OCI-M2 (cell line): ENCODE data around the gene JAM2.
"Not testable (repeated sequence)": the region's sequence is repeated elsewhere in the genome, so short reads cannot be mapped to it uniquely, and the experiment has no call there.

Source experiments
- DNase-seq: peaks from one replicate; lab custom pipeline; 2025; ENCODE audit not compliant: unreplicated experiment; lab: John Stamatoyannopoulos, UW

The JAM2 gene, protein sequence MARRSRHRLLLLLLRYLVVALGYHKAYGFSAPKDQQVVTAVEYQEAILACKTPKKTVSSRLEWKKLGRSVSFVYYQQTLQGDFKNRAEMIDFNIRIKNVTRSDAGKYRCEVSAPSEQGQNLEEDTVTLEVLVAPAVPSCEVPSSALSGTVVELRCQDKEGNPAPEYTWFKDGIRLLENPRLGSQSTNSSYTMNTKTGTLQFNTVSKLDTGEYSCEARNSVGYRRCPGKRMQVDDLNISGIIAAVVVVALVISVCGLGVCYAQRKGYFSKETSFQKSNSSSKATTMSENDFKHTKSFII

DNA sequence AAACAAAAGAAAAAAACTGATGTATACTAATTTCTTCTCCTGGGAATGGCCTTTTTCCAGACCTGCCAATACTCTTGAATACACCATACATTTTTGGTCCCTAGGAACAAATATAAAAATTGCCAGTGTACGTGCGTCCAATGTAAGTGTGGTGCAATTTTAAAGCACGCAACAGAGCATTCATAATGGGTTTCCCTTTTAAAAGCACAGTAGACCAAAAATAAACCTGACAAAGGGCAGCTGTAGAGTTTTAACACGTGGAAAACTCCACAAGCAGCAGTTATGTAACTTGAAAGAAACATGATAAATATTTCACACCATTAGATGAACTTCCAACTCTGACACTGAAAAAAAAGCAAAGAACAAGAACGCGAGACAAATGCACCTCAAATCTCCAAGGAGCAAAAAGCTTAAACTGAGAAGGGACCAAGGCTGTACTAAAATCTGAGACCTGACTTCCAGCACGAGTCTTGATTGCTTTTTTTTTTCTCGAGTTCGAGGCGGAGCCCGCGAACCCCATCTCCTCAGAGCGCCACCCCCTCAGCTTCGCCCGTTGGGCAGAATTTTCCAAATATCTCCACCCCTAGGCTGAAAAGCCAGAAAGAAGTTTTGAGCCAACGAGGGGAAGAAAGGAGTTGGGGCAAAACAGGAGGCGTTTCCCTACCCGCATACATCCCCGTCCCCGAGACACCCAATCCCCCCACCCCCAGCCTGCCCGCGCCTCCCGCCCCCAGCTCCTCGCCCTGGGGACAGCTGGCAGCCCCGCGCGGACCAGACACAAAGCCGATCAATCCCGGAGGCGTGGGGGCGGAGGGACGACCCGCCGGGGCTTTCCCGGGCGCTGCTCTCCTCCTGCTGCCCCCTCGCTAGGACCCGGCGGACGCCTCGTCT lies at the start of gene JAM2:
Gene JAM2 (plus strand): TSS at position 599 of the 891 bp plus-strand sequence. CDS start 564 bp downstream, outside the sequence.
- DNase-seq, result no peak

DNA sequence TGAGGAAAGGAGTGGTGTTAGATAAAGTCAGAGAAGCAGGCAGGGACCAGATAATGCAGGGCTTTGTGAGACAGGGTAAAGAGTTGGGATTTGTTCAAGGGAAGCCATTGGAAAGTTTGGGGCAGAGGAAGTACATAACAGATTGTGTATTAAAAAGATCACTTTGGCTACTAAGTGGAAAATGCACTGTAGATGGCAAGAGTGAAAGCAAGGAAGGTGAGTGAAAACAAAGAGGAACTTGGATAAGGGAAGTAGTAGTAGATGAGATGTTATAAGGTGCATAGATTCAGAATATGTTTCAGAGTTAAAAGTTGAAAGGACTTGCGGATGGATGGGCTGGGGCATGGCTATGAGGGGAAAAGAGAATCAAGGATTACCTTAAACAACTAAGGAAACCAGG lies 49.2 kb upstream of the JAM2 start:
- DNase-seq, result no peak

DNA sequence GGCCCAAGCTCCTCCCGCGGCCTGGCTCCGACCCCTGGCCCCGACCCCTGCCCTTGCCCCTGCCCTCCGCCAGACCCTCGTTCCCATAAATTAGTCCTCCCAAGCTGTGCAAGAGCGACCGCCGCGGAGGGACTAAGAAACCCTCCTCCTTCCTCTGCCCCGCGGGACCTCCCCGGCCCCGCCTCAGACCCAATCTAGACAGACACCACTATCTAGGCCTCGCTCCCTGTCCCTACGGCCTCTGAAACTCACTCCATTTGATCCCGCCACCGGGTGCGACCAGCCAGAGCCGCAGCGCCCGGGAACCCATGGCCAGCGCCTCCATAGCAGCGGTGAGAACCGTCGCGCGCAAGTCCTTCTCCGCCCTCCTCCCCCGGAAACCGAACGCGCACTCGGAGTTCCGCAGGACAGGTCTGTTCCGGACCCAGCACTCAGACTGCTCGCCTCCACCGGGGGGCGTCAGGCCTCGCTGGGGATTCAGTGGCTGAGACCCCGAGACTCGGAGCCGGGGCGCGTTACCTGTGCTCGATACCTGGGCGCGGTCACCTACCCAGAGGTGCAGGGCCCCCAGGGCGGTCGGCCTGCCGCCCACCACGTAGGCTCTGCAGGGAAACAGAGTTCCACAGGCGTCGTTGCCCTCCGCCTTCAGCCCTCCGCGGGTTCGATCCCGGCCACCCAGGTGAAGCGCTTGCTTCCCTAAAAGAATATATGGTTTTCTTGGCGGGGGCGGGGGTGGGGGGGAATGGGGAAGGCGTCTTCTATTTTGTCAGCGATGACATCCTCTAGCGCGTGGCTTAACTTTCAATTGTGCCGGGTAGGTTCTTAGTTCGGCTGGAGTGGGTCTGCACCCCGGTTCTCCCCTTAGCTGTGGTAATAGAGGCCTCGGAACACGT lies 31.7 kb upstream of the JAM2 start, which contains the start of gene MRPL39:
Gene MRPL39 (minus strand): TSS at position 331 of the 893 bp plus-strand sequence. CDS start 6 bp downstream, at position 325.
- DNase-seq, result no peak

DNA sequence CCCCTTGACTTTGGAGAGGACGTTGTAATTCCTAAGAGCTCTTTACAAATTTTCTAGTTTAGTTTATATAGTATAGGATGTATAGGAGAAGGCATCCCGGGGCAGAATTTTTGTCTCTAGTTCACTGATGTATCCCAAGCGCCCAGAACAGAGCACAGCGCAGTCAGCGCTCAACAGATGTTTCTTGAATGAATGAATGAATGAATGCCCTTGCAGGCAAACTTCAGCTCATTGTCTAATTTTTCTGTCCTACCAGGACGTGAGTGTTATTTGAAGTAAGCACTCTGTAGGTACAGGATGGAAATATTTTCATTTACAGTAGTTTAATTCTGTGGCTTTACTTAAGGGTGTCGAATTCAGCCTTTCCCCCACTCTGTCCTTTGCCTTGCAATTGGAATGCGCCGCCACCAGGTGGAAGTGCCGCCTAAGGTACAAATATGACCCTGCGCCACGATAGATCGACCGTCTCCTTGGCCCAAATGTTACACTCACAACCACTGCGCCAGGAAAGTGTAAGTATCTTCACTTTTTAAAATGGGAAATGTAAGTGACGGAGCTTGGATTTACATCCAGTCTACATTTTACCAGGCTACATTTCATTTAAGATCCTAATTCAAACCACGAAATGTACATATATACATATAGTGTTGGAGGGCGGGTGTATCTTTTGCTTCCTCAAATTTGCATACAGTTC lies 30.9 kb upstream of the JAM2 start:
- DNase-seq, result no peak

DNA sequence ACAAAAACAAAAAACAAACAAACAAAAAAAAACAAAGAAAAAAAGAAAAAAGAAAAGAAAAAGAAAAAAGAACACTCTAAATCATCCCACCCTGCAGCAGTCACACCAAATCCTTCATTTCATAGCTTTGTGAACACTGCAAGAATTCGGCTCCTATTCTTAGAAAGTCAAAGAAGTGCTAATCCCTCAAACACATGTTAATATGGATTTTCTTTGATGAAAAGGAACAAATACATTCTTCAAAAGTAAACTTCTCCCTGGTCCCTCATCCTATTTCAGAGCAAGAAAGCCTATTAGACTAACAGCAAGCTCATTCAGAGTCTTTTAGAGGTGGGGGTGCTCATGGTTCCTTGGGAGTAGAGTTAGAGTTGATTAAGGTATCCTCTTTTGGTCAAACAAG lies 24.6 kb upstream of the JAM2 start:
- no peak for DNase-seq

DNA sequence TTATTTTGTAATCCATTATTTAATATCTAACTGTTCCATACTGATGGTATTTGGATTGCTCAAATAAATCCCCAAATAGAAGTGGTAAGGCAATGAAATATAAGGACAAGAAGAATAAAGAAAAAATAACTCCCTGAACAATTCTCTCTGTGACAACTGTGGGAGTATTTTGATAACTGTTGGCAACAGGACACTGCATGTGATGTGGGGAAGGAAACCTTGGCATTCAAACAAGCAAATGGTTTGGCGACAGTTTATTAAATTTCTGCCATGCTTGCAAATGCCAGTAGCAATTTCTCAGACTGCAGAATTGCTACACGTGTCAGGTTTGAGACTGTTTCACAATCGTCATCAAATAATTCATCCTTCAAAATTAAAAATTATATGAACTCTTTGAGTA lies 23.2 kb upstream of the JAM2 start:
- DNase-seq, result no peak

DNA sequence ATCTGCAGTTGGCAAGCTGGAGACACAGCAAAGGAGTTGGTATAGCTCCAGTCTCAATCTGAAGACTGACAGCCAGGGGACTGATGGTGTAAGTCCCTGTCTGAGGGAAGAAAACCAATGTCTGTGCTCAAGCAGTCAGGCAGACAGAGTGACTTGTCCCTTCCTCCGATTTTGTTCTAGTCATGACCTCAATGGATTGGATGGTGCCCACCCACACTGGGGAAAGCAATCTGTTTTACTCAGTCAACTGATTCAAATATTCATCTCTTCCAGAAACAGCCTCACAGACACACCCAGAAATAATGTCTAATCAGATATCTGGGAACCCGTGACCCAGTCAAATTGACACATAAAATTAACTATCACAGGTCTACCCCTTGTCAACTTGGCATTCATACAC lies 19.9 kb upstream of the JAM2 start:
- no peak for DNase-seq

DNA sequence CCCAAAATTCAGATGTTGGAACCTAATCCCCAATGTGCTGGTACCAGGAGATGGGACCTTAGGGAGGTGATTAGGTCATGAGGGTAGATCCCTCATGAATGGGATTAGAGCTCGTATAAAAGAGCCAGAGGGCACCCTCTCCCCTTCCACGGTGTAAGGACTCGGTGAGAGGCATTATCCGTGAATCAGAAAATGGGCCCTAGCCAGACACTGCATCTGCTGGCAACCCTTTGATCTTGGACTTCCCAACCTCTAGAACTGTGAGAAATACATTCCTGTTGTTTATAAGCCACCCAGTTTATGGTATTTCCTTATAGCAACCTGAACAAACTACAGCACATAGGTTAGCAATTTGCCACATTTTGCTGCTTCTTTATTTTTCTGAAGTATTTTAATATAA lies 14.5 kb upstream of the JAM2 start:
- no peak for DNase-seq

DNA sequence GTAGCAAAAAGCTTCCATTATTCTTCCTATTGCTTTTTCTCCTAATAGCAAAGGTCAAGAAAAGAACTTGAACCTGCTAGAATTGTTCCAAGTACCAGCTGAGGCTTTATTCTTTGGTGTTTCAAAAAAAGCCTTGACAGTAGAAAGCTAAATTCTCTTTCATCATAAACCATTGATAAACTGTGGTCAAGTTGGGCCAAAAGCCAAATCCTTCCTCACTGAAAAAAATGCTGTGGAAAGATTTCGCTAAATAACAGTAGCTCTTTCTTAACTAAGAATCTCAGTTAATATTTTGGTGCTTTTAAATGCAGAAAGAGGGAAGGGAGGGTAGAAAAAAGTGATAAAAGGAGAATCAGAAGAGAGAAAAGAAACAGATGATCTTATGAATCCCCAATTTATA lies 14.0 kb upstream of the JAM2 start:
- no peak for DNase-seq

DNA sequence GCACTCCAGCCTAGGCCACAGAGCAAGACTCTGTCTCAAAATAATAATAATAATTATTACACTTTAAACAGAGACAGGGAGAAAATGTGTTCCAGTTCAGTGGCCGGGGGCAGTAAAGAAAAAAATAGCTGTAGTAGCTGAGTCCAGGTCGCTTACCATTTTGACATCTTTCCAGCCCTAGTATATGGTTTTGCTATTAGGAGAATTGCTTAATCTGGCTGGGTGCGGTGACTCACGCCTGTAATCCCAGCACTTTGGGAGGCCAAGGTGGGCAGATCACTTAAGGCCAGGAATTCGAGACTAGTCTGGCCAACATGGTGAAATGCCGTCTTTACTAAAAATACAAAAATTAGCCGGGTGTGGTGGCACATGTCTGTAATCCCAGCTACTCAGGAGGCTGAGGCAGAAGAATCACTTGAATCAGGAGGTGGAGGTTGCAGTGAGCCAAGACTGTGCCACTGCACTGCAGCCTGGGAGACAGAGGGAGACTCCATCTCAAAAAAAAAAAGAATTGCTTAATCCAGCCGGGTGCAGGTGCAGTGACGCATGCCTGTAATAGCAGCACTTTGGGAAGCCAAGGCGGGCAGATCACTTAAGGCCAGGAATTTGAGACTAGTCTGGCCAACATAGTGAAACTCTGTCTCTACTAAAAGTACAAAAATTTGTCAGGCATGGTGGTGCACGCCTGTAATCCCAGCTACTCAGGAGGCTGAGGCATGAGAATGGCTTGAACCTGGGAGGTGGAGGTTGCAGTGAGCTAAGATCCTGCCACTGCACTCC lies 13.1 kb upstream of the JAM2 start:
- not testable (repeated sequence) for DNase-seq

DNA sequence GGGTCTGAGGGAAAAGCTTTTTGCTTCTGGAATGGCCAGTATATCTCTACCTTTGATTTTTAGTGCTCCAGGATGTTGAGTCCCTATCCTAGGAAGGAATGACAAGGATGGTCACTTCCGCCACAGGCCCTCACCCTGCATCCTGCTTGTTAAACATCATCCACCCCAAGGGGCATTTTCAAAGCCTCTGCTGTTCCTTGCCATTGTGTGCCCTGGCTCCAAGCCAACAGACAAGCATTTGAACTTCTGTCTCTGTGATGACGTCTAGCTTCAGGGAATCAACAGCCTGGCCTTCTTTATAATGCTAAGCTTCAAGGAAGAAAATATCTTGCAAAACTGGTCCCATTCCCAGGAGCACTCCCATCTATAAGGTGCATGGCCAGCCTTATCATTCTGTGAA lies 12.3 kb upstream of the JAM2 start:
- DNase-seq, result no peak

DNA sequence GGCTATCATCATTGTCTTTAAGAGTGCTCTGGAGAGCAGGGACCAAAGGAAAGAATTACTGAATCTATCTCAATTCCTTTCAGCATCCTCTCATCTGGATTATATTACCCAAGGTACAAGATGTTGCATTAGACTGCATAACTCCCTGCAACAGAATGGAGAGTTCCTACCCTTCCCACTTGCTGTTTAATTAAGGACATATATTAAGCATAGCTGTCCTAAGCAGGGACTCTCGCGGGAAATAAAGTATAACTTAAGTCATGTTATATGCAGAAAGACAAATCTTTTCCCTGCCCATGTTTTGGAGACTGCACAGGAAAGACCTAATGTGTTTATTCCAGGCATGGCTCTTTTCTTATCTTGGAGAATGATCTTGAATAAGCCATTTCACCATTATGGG lies 6.8 kb upstream of the JAM2 start:
- no peak for DNase-seq

DNA sequence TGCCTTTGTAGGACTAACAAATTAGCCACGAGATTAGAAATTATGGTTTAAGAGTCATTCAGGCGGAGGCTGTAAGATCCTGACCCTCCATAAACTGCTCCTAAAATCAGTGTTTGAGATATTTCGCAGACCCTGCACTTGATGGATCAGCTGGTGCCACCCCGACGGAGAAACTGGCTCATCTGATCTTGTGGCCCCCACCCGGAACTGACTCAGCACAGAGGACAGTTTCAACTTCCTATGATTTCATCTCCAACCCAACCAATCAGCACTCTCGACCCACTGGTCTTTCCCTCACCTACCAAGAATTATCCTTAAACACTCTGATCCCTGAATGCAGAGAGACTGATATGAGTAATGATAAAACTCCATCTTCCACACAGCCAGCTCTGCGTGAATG lies 3.7 kb upstream of the JAM2 start:
- DNase-seq, result no peak

DNA sequence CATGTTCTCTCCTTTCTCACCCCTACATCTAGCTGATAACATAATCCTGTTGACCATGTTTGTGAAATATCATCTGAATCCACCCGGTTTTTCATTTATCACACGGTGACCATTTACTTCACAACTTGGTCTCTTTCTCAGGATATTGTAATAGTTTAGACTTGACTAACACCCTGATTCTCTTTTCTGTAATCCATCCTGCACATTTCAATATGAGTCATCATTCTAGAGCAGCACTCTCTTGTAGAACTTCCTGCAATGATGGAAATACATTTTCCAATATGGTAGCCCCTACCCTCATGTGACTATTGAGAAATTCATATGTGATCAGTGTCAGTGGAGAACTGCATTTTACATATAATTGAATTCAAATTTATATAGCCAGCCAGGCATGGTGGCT lies 2.3 kb upstream of the JAM2 start:
- no peak for DNase-seq

DNA sequence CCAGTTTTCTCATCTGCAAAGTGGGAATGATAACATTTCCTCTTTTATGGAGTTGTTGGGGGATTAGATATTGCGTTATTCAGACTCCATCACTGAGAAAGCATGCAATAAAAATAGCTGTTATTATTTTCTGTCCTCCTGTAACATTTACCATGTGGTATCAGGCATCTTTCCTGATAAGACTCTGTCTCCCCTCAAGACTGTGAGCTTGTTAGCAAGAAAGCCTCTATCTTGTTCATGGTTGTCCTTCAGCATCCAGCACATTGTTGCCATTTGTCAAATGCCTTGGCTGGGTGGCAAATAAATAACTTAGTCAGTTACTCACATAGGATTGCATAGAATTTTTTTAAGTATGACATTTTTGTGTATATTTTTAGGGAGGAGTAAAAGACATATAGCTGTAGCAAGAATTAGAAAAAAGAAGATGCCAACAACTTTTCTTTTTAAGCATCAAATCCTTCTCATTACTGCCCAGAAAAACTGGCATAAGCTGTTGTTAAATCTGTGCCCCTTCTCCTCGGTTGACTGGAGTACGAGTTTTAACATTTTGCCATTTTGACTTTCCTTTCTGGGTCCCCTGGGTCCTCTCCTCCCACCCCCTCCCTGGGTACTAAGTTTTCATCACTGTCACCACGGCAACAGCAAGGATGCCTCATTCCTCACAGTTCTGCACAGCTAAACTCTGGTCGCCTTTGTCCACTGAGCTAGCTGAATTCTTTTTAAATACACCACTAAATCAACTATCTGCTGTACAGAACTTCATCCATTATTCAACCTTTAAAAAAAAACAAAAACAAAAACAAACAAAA lies 1.0 kb upstream of the JAM2 start:
- DNase-seq, result no peak

DNA sequence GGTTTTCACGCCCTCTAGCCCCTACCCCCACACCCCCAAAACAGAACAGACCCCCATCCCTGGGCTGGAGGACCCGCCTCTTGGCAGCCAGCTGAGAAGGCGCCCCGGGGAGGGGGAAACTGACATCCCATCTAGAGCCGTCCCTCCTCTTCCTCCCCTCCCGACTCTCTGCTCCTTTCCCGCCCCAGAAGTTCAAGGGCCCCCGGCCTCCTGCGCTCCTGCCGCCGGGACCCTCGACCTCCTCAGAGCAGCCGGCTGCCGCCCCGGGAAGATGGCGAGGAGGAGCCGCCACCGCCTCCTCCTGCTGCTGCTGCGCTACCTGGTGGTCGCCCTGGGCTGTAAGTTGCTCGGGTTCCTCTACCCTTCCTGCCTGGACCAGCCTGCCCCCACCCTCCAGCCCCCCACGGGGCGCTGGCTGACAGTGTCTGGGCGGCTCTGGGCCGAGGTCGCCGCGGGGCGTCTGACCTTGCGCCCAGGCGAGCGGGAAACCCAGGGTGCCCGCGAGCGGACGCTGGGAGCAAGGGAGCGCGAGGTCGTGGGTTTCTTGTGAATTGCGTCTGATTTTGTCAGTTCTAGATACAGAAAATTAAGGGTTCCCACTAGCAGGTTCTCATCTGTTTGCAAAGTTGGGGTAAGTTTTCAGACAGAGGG lies 618 bp downstream of the JAM2 start:
- no peak for DNase-seq

DNA sequence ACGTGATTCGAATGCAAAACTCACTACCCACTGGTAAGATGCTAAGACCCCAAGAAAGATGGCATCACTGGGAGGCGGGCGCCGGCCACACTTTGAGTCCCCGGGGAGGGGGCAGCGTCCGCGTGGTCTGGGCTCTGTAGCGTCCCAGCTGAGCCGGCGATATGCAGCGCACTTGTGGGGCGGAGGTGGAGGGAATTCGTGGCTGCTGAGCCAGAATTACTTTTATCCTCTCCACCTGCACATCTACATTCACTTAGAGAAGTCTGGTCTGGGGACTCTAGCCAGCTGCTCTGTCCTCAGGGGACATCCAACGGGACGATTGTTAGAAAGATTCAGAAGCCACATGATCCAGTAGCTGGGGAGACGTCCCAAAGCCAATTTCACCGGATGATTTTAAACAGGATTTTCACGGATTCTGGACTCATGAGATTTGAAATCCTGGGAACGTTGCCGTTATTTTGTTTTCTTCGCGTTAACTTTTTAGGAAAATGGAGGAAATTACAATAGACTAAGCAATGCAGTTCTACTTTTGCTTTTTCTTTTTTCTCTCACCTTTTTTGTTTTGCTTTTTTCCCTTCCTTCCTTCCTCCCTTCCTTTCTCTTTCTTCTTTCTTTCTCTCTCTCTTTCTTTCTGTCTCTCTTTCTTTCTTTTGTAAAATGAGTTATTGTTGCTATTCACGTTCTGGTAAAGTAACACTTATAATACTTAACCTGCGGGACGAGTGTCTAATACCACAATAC lies 1.3 kb downstream of the JAM2 start:
- DNase-seq, result no peak

DNA sequence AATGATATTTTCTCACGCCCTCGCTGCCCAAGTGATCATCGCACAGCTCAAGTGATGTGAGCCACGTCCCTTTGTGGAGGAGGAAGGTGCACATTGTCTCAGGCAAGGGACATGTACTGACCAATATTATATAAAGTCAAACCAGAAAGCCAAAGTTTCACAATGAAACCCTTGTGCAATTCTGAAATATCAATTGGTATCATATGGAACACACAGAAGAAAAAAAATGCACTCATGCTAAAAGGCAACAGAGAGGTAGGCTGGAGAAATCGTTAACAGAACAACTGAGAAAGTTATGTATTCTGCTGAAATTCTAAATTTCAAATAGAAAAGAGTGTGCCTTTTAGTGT lies 1.9 kb downstream of the JAM2 start:
- DNase-seq, result no peak
